Measurements from ENCODE around the gene AMZ2. TPM values are rescaled to one million over a fixed set of nuclear protein-coding genes. Genes with fewer than 3 reads are reported as not detected.

AMZ2 gene
- total and polyA plus RNA-seq, 2 experiments from 2014 or later: 54.2 to 71.5 TPM

Other genes with a start within 250 kb of the AMZ2 start
- 442 and 468 TPM in 2 replicates for gene KPNA2, start 212.3 kb upstream of the AMZ2 start, total RNA-seq (2014; rRNA removed; shearing (Covaris generic))
- gene KPNA2, start 212.3 kb upstream of the AMZ2 start, polyA plus RNA-seq (2016; fragmentation: Nextera tagmentation; extraction: Ambion mirVana): 364 and 375 TPM in 2 replicates
- gene SLC16A6, start 43.1 kb downstream of the AMZ2 start, total RNA-seq (2014; rRNA removed; shearing (Covaris generic)): 0.35 TPM in 1 of 2 replicates, not detected in the other
- 0.16 TPM in 1 of 2 replicates, not detected in the other for gene SLC16A6, start 43.1 kb downstream of the AMZ2 start, polyA plus RNA-seq (2016; fragmentation: Nextera tagmentation; extraction: Ambion mirVana)
- 5.1 and 9.2 TPM in 2 replicates for gene ARSG, start 43.5 kb downstream of the AMZ2 start, total RNA-seq (2014; rRNA removed; shearing (Covaris generic))
- 1.7 and 2.4 TPM in 2 replicates for gene ARSG, start 43.5 kb downstream of the AMZ2 start, polyA plus RNA-seq (2016; fragmentation: Nextera tagmentation; extraction: Ambion mirVana)
- 29.3 and 30.1 TPM in 2 replicates for gene WIPI1, start 209.5 kb downstream of the AMZ2 start, total RNA-seq (2014; rRNA removed; shearing (Covaris generic))
- 21.8 and 24.1 TPM in 2 replicates for gene WIPI1, start 209.5 kb downstream of the AMZ2 start, polyA plus RNA-seq (2016; fragmentation: Nextera tagmentation; extraction: Ambion mirVana)

All from GM23338 (cell line).